Stimulated activated CD8-positive, alpha-beta memory T cell treated with anti-CD3 and anti-CD28 coated beads, Interleukin-15, amount 100 ng/mL, for 1 hour (primary cell): Measurements from ENCODE around the gene CHAF1A.

Source experiments
- DNase-seq: peaks from one replicate; pipeline ENCODE4 v3.0.0-alpha.2; 2020; ENCODE audit warnings: low read depth

The CHAF1A gene

GRCh38 chr19:4409123-4409933 is 6.9 kb downstream of the CHAF1A start:
- no peak for DNase-seq

GRCh38 chr19:4413588-4413987 is 11.1 kb downstream of the CHAF1A start:
- no peak for DNase-seq

GRCh38 chr19:4414144-4414799 is 11.8 kb downstream of the CHAF1A start:
- DNase-seq = no peak

GRCh38 chr19:4414800-4415321 is 12.4 kb downstream of the CHAF1A start:
- no peak for DNase-seq

GRCh38 chr19:4415352-4415751 is 12.9 kb downstream of the CHAF1A start:
- DNase-seq = no peak

- no peak for DNase-seq
These were observed 13.8 kb downstream of the CHAF1A start for GRCh38 chr19:4416268-4416667.

GRCh38 chr19:4423416-4424126 is 21.1 kb downstream of the CHAF1A start:
- DNase-seq = no peak

GRCh38 chr19:4425537-4425936 is 23.1 kb downstream of the CHAF1A start:
- DNase-seq = no peak

- DNase-seq = no peak
These were observed 26.0 kb downstream of the CHAF1A start for GRCh38 chr19:4428326-4428975.

GRCh38 chr19:4429256-4429655 is 26.8 kb downstream of the CHAF1A start:
- no peak for DNase-seq

- no peak for DNase-seq
These were observed 27.3 kb downstream of the CHAF1A start for GRCh38 chr19:4429771-4430171.

GRCh38 chr19:4430760-4431159 is 28.3 kb downstream of the CHAF1A start:
- no peak for DNase-seq

GRCh38 chr19:4431296-4431695 is 28.9 kb downstream of the CHAF1A start:
- DNase-seq = no peak

GRCh38 chr19:4431808-4432674 is 29.6 kb downstream of the CHAF1A start:
- DNase-seq = no peak

- no peak for DNase-seq
These were observed 30.6 kb downstream of the CHAF1A start for GRCh38 chr19:4432918-4433506.

- DNase-seq = no peak
These were observed 32.0 kb downstream of the CHAF1A start for GRCh38 chr19:4434391-4434790.

GRCh38 chr19:4436231-4436630 is 33.8 kb downstream of the CHAF1A start:
- no peak for DNase-seq

GRCh38 chr19:4437103-4437502 is 34.7 kb downstream of the CHAF1A start:
- DNase-seq = no peak

GRCh38 chr19:4439243-4439642 is 36.8 kb downstream of the CHAF1A start:
- DNase-seq = no peak

- no peak for DNase-seq
These were observed 39.8 kb downstream of the CHAF1A start for GRCh38 chr19:4441994-4442818.
